HepG2 (cell line): ENCODE results near the gene BUB1. TPM values are rescaled to one million over a fixed set of nuclear protein-coding genes. Genes with fewer than 3 reads are reported as not detected.
"Not testable (repeated sequence)": the region's sequence is repeated elsewhere in the genome, so short reads cannot be mapped to it uniquely, and the experiment has no call there.

ENCODE experiments used
- ATAC-seq: fragments of 200-7000 bp; cut with Tn5 transposase; 3 replicates; pipeline ENCODE4 v1.9.1; 2020; ENCODE audit warnings: mild to moderate bottlenecking, moderate library complexity
- BruUV-seq: library from RNA; stranded (reverse); fragments of 400-500 nt; replicated peaks from 2 replicates; lab custom pipeline; 2021; lab: Mats Ljungman, UMichigan
- CTCF ChIA-PET: fragments of 300-600 bp; formaldehyde crosslinking; extraction: SDS; loops from one replicate; lab custom pipeline; 2021; ENCODE audit warnings: low total read pairs, inconsistent platforms, low intra/inter-chr PET ratio; lab: Yijun Ruan, JAX
- POLR2A ChIA-PET: fragments of 350-600 bp; sonication (Branson Sonifier 250); formaldehyde crosslinking; loops from one replicate; lab custom pipeline; 2020; ENCODE audit warnings: antibody characterized with exemption, inconsistent platforms; lab: Yijun Ruan, JAX
- DNase-seq: peaks from one replicate; pipeline ENCODE4 v3.0.0-alpha.2; 2015; ENCODE audit warnings: low spot score
- FAIRE-seq: peaks from 3 replicates; lab custom pipeline; 2011; peaks lifted over from hg19 to GRCh38; lab: Jason Lieb, UNC
- H2AFZ ChIP-seq: one replicate; pipeline ENCODE4 v1.6.1; 2011; ENCODE audit warnings: low read length, inconsistent platforms
- H3K27ac ChIP-seq: fragments of 300-600 bp; 3 replicates; pipeline ENCODE4 v1.8.0; 2011; ENCODE audit warnings: mixed run types, mild to moderate bottlenecking, mixed read lengths, low read length, inconsistent platforms; ENCODE audit not compliant: insufficient read depth; ENCODE audit errors: extremely low read length
- H3K27me3 ChIP-seq, 2 experiments: fragments of 200-600 bp in 1 of 2; 2 replicates in 1 of 2; 3 replicates in 1 of 2; pipeline versions ENCODE4 v1.6.0 to v1.8.0; 2011; ENCODE audit warnings: low read length in 2 of 2, mild to moderate bottlenecking in 2 of 2, moderate library complexity in 2 of 2, inconsistent platforms in 1 of 2; ENCODE audit not compliant: insufficient read depth in 2 of 2, control insufficient read depth in 1 of 2
- H3K36me3 ChIP-seq, 2 experiments: fragments of 200-600 bp in 1 of 2; replicated peaks in 1 of 2; 2 replicates in 1 of 2; 3 replicates in 1 of 2; pipeline versions ENCODE4 v1.5.1 to v1.8.0; 2011; ENCODE audit warnings: low read length in 2 of 2, inconsistent platforms in 1 of 2; ENCODE audit not compliant: insufficient read depth in 2 of 2, control insufficient read depth in 1 of 2
- H3K4me1 ChIP-seq: 2 replicates; pipeline ENCODE4 v1.5.1; 2012; ENCODE audit warnings: low read length, inconsistent platforms; ENCODE audit not compliant: insufficient read depth
- H3K4me2 ChIP-seq: 2 replicates; pipeline ENCODE4 v1.6.0; 2011; ENCODE audit warnings: low read depth, low read length, inconsistent platforms
- H3K4me3 ChIP-seq, 3 experiments: fragments of 200-600 bp in 1 of 3; sonication (generic), shearing (Covaris generic) in 1 of 3; replicated peaks in 1 of 3; 2 replicates each; pipeline ENCODE4 v1.5.1; 2011 to 2016; ENCODE audit warnings: low read length in 3 of 3, inconsistent platforms in 2 of 3, low read depth in 2 of 3, mild to moderate bottlenecking in 2 of 3, control low read depth in 1 of 3, mixed read lengths in 1 of 3; ENCODE audit not compliant: insufficient read depth in 1 of 3
- H3K79me2 ChIP-seq: one replicate; pipeline ENCODE4 v1.6.1; 2011; ENCODE audit warnings: low read length, inconsistent platforms; ENCODE audit not compliant: insufficient read depth
- H3K9ac ChIP-seq: 2 replicates; pipeline ENCODE4 v1.6.0; 2011; ENCODE audit warnings: mild to moderate bottlenecking, low read depth, low read length, inconsistent platforms; ENCODE audit not compliant: insufficient read depth
- H3K9me3 ChIP-seq: 2 replicates; pipeline ENCODE4 v1.5.1; 2012; ENCODE audit warnings: mild to moderate bottlenecking, low read length
- H4K20me1 ChIP-seq: 2 replicates; pipeline ENCODE4 v1.6.0; 2011; ENCODE audit warnings: inconsistent platforms, mild to moderate bottlenecking, low read length, moderate library complexity; ENCODE audit not compliant: insufficient read depth
- WGBS: methylation state at CpG from one replicate; pipeline ENCODE4 v1.1.6; 2017; ENCODE audit warnings: low lambda C conversion rate; 5-methylcytosine and 5-hydroxymethylcytosine counted together
- in situ Hi-C: cut with HindIII; loops from 2 replicates; pipeline ENCODE4 v1.10.0; 2017; ENCODE audit warnings: low pct_unique_long_range_greater_than_20kb; ENCODE audit not compliant: extremely low pct_ligation_motif_present
- intact Hi-C: fragments of 100-400 bp; cut with micrococcal nuclease; formaldehyde crosslinking; loops from one replicate; pipeline ENCODE4 v1.10.0; 2022; ENCODE audit not compliant: unreplicated experiment
- polyA plus RNA-seq, 8 experiments: library from polyadenylated mRNA; depleted of rRNA in 3 of 8; stranded (reverse) in 7 of 8; unstranded in 1 of 8; fragments of >200 nt; fragmentation: Illumina TruSeq in 4 of 8; extraction: Trizol in 4 of 8; gene quantifications; 2 replicates each; pipeline versions ENCODE4 v1.2.1 to v1.2.3, GENCODE V29; 2011 to 2016; ENCODE audit warnings: low read depth in 4 of 8, missing spikeins in 1 of 8, mixed read lengths in 1 of 8; ENCODE audit not compliant: insufficient read depth in 1 of 8
- total RNA-seq, 5 experiments: library from RNA; depleted of rRNA; stranded (reverse); fragments of >200 nt; fragmentation: Illumina TruSeq; extraction: Trizol; gene quantifications; 2 replicates each; pipeline ENCODE4 v1.2.3, GENCODE V29; 2016; ENCODE audit warnings: low read depth in 1 of 5

Gene BUB1
- total and polyA plus RNA-seq, 2 of the 13 experiments (the other 11 are each of a cell fraction or from before 2014, with no cell fraction given) = 27.8 to 52.6 TPM

GRCh38 chr2:110605057-110605456 lies 72.8 kb downstream of the BUB1 start:
- H3K79me2 ChIP-seq, H2AFZ ChIP-seq, H3K9me3 ChIP-seq, H3K27me3 ChIP-seq, BruUV-seq, H3K4me3 ChIP-seq, H3K4me2 ChIP-seq, H3K4me1 ChIP-seq, POLR2A ChIA-PET, H3K36me3 ChIP-seq, H3K27ac ChIP-seq, CTCF ChIA-PET, H4K20me1 ChIP-seq, FAIRE-seq, intact Hi-C loops, H3K9ac ChIP-seq, in situ Hi-C loops, DNase-seq: not testable (repeated sequence)
- WGBS = 20% methylated on average over 4 of the region's 12 CpGs
- ATAC-seq = peak; percentile 41

GRCh38 chr2:110603917-110604591 lies 73.8 kb downstream of the BUB1 start:
- H2AFZ ChIP-seq, POLR2A ChIA-PET, H3K4me2 ChIP-seq, H3K79me2 ChIP-seq, intact Hi-C loops, FAIRE-seq, H3K9me3 ChIP-seq, H3K4me1 ChIP-seq, H4K20me1 ChIP-seq, H3K27ac ChIP-seq, BruUV-seq, CTCF ChIA-PET, H3K9ac ChIP-seq, H3K36me3 ChIP-seq, DNase-seq, H3K27me3 ChIP-seq, H3K4me3 ChIP-seq, ATAC-seq, in situ Hi-C loops: not testable (repeated sequence)
- WGBS = no CpG with 5 or more reads among the region's 8 CpGs

DNA sequence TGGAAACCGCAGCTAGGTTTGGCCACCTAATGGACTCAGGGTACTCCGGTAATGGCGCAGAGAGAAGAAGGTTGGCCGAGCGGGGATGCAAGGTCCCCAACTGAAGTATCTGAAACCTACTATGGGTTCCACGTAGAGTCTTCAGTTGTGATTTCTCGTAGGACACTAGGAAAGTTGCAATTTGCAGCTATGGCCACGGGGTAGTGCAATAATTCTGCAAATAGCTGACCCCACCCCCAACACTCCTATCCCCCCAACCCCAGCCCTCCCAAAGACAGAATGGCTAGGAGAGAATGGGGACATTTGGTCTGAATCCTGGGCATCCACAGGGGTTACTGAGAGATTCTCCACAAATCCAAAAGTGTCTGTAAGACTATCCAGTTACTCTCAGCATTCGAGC lies 75.7 kb downstream of the BUB1 start:
- H4K20me1 ChIP-seq, H3K27me3 ChIP-seq, H3K4me2 ChIP-seq, in situ Hi-C loops, H3K4me3 ChIP-seq, H3K79me2 ChIP-seq, H3K27ac ChIP-seq, FAIRE-seq, H3K9me3 ChIP-seq, DNase-seq, POLR2A ChIA-PET, H3K4me1 ChIP-seq, CTCF ChIA-PET, BruUV-seq, H3K9ac ChIP-seq, H2AFZ ChIP-seq, intact Hi-C loops, H3K36me3 ChIP-seq: not testable (repeated sequence)
- WGBS = 61% methylated on average over 5 of the region's 9 CpGs
- ATAC-seq = peak; percentile 47; the same call in 2 of the 3 replicates

- no CpG with 5 or more reads among the region's 2 CpGs for WGBS
- H3K9ac ChIP-seq, H3K9me3 ChIP-seq, H2AFZ ChIP-seq, POLR2A ChIA-PET, in situ Hi-C loops, H3K4me1 ChIP-seq, H3K27ac ChIP-seq, H3K27me3 ChIP-seq, DNase-seq, H3K4me2 ChIP-seq, CTCF ChIA-PET, H3K4me3 ChIP-seq, H3K79me2 ChIP-seq, ATAC-seq, BruUV-seq, H4K20me1 ChIP-seq, H3K36me3 ChIP-seq, FAIRE-seq, intact Hi-C loops: not testable (repeated sequence)
Measured at GRCh38 chr2:110591973-110592372, 85.9 kb downstream of the BUB1 start.
